GM19035 (cell line): ENCODE data around the gene ATG4C.
"Not testable (repeated sequence)": the region's sequence is repeated elsewhere in the genome, so short reads cannot be mapped to it uniquely, and the experiment has no call there.

ENCODE experiments used
- ATAC-seq: cut with Tn5 transposase; IDR thresholded peaks from one replicate; pipeline ENCODE4 v1.9.1; 2021; ENCODE audit not compliant: unreplicated experiment

The ATG4C gene

DNA sequence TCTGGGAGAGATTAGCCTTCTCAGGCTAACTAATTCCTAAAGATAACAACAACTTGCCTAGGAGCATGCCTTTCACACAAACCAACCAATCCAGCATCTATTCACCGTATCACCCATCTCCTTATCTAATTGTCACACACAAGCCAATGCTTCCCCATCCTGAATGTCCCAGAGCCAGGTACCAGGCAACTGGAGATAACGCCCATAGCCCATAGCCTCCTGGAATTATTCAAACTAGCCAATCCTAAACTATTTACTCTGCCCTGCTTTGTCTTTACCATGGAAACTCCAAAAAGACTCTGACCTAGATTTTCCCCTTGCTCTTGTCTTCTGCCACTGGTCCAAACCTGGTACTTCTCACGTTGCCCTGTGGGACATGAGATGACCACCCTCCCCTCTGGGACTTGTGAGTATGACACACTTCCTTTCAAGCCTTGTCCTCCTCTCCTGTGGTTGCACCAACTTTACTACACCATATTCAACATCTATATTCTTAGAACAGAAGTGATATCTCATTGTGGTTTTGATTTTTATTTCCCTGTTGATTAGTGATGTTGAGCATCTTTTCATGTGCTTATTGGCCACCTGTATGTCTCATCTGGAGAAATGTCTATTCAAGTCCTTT, 8.8 kb upstream of the ATG4C start:
- ATAC-seq, result no peak

DNA sequence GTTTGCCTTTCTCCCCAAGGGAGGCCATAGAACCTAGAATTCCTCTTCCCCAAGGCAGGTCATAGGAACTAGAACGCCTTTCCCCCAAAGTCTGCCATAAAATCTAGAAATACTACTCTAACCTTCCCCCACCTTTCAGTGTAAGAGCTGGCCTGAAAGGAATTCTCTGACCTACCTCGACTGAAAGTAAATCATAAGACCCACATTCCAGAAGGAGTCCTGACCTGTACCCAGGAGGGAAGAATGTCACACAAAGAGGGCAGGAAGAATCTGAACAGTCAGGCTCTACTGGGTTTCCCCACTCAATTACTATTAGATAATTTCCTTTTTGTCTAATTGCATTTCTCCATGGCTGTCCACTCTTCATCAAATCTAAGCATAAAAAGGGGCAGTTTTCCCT, 5.7 kb upstream of the ATG4C start:
- no peak for ATAC-seq

DNA sequence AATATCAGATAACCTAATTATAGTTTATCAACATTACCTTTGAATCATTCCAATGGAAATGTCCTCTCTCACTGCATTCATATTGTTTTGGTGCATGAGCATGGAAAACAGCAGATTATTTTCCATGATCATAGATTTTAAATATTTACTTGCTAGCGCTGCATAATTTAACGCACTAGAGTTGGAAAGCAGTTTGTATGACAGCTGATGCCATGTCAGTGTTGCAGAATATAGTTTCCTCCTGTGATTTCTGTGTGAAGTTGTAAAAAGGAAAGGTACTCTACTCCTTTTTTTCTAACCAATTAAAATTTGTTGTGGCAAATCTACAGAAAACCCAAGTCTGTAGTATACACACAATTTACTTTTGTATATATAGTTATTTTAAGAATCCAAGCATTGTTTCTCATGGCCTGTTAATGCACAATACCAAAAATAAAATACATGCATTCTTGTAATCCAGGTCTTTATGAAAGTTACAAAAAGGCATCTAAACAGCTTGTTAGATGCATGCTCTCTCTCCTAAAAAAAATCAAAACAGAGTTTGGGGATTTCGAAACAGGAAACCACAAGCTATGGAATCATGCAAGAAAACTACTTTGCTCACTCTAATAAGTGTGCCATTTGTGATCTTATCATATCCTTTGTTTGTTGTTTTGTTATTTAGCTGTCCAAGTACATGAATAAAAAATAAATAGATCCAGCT, 1.9 kb upstream of the ATG4C start:
- no peak for ATAC-seq

GRCh38 chr1:62782544-62783212, 1.3 kb upstream of the ATG4C start:
- ATAC-seq, result not testable (repeated sequence)

DNA sequence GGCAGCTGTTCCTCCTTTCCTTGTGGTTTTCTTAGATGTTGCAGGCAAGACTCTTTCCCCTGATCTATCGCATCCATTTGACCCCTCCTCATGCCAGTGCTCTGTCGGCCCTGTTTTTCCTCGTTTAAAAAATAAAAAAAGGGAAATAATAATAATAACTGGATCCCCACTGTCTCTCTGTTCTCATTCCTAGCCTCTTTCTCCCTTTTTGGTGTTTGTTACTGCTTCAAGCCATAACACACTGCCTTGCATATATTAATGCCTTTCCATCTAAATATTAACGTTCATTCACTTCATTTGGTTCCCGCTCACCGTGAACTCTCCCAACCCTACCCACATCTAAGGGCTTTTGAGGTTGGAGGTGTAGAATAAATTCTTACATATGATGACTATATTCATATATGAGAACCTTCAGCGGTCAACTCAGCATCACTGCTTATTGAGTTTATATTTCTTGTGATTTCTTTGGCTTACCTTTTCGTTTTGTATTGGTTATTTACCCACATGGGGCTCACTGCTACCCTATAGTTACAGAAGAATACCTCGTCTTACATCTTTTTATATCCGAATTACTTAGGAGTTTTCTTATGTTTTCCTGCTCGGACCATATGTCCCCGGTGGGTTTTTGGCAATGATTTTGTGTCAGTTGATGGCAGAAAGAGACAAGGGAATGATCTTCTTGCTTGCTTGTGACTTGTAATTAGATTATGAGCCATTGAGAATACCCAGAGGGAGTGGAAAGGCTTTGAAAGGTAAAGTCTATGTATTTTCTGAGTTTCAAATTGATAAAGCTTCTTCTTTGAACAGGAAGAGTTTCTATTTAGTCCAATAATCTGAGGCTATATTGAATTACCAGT, 805 bp downstream of the ATG4C start:
- ATAC-seq, result peak; percentile 14

DNA sequence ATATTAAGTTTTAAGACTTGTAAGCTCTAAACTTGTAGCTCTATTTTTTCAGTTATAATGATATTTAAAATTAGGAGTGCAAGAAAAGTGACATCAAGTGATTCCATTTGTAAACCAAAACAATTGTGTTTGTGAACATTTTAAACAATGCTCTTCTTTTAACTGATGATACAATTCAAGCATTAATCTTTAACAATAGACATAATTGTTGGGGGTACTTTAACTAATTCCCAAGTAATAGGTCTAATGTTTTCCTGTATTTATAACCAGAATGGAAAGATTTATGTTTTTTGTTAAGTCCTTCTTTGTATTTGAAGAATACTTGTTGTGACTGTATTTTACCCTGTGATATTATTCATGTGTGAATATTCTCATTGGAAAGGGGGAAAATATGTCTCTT, 6.8 kb downstream of the ATG4C start:
- no peak for ATAC-seq

GRCh38 chr1:62794053-62794452, 10.1 kb downstream of the ATG4C start:
- no peak for ATAC-seq

- ATAC-seq, result no peak
Measured at GRCh38 chr1:62796221-62796620, 12.3 kb downstream of the ATG4C start.

- ATAC-seq, result no peak
Measured at GRCh38 chr1:62799688-62800087, 15.8 kb downstream of the ATG4C start.

GRCh38 chr1:62800281-62800680, 16.3 kb downstream of the ATG4C start:
- ATAC-seq, result peak; percentile 41

DNA sequence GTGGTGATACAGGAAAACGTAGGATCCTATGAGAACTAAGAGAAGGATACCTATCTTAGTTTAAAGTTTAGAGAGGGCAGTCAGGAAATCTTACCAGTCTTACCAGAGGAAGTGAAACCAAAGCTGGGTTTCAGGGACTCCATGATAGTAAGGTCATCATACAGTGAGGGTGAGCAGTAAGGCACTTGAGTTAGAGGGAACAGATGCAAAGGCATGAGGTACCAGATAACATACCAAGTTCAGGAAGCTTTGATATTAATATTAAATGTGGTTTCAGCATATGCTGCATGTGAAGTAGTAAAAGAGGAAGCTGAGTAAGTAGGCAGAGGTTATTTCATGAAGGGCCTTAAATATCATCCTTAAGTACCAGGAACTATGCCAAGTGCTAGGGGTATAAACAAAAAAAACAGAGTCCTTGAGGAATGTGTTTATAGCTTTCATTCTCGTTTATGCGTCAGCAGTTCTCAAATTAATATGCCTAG, 16.9 kb downstream of the ATG4C start:
- peak; percentile 99 for ATAC-seq

DNA sequence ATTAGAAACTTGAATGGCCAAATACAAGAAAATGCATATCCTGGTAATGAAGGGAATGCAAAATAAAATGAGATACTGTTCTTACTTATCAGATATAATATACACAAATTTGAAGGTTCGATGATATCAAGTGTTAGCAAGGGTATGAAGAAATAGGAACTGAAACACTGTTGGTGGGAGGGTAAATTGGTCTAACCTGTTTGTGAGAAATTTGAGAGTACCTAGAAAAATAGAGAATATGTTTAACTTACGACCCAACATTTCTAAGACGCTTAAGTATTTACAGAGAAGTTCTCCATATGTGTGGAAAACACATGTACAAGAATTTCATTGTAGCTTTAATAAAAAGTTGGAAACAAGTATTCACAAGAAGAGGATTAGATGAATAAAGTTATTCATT, 25.9 kb downstream of the ATG4C start:
- ATAC-seq, result peak; percentile 56

- peak; percentile 95 for ATAC-seq
Measured at GRCh38 chr1:62810420-62811274, 26.7 kb downstream of the ATG4C start.

DNA sequence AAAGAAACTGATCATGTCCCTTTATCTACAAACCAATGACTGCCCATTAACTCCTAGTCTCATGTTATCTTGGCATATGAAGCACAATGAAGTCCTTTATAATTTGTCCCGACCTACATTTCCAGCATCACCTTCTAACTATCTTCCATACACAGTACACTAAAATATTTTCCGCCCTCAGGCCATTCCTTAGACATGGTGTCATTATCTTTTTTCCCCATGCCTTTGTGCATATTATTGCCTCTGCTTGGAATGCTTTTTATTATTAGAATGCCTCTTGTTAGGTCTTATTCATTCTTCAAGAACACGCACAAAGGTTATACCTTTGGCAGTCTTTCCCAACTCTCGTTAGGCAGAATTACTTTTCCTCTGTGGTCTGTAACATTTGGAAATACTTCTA, 39.6 kb downstream of the ATG4C start:
- no peak for ATAC-seq

DNA sequence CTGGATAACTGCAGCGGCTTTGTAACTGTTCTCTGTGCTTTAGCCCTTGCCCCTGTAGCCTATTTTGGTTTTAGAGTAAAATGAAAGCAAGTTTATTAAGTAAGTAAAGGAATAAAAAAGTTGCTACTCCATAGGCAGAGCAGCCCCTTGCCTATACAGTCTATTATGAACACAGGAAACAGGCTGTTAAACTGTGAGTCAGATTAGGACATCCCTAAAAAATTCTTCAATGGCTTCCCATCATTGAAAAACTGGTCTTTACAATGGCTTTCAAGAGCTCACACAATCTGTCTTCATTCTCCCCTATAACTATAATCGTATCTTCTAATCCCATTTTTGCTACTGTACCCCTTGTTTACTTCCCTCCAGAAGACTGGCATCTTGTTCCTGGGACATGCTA, 43.0 kb downstream of the ATG4C start:
- no peak for ATAC-seq

GRCh38 chr1:62827786-62828185, 43.9 kb downstream of the ATG4C start:
- ATAC-seq, result not testable (repeated sequence)

DNA sequence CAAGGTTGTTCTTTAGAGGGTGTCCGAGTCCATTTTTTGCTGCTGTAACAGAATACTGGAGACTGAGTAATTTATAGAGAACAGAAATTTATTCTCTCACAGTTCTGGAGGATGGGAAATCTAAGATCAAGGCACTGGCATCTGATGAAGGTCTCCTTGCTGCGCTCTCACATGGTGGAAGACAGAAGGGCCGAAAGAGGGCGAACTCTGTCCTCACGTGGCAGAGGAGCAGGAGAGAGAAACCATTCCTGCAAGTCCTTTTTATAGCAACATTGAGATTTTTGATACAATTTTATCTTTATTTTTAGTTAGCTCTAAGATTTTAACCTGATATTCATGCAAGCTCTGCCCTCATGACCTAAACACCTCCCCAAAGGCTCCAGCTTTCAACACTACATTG, 48.3 kb downstream of the ATG4C start:
- ATAC-seq, result no peak

- no peak for ATAC-seq
Measured at GRCh38 chr1:62833529-62833928, 49.6 kb downstream of the ATG4C start.

DNA sequence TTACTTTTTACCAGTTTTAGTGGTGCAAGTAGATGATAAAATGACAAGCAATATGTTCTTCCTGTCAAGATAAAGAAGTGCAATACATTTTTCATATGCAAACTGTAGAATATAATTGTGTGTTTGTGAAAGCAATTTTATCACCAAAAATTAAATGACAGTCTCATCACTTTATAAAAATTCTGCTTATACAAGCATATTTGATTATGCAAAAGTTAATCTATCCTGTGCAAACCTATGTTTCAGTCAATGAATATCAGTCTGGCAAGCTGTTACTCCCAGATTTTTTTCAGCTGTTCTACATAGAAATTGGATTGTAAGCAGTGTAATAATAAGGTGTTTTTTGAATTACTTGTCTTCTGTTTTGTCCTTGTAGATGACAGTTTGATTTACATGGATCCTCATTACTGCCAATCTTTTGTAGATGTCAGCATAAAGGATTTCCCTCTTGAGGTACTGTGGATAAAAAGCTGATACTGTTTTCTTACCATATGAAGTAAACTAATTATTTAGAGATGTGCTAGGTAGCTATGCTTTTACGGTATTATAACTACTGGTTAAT, 50.5 kb downstream of the ATG4C start:
- no peak for ATAC-seq
